GM12892 (cell line): ENCODE measurements around the gene TBC1D5.

Experiments
- DNase-seq: peaks from one replicate; pipeline ENCODE4 v3.0.0; 2011; ENCODE audit not compliant: insufficient read length
- FAIRE-seq: peaks from 2 replicates; lab custom pipeline; 2011; peaks lifted over from hg19 to GRCh38; lab: Jason Lieb, UNC
- POLR2A ChIP-seq: IDR thresholded peaks from 2 replicates; pipeline ENCODE4 v1.6.1; 2011; ENCODE audit warnings: low read depth, low read length, control low read depth
- POLR2AphosphoS5 ChIP-seq: IDR thresholded peaks from 2 replicates; pipeline ENCODE4 v1.6.1; 2011; ENCODE audit warnings: low read depth, low read length, control low read depth
- TAF1 ChIP-seq: IDR thresholded peaks from 2 replicates; pipeline ENCODE4 v1.6.1; 2011; ENCODE audit warnings: low read depth, mild to moderate bottlenecking, control low read depth, low read length, borderline replicate concordance

TBC1D5 gene

GRCh38 chr3:17529677-17530076 is 212.8 kb downstream of the TBC1D5 start:
- TF ChIP-seq POLR2AphosphoS5 = no peak
- no peak for TF ChIP-seq POLR2A
- no peak for TF ChIP-seq TAF1
- no peak for DNase-seq

GRCh38 chr3:17518189-17519059 is 224.0 kb downstream of the TBC1D5 start:
- FAIRE-seq = no peak
- no peak for TF ChIP-seq POLR2AphosphoS5
- no peak for TF ChIP-seq POLR2A
- no peak for TF ChIP-seq TAF1
- DNase-seq = no peak

More at GRCh38 chr3:17529677-17530076, 212.8 kb downstream of the TBC1D5 start:
- no peak for FAIRE-seq

- DNase-seq = no peak
- TF ChIP-seq POLR2A (no peak), TAF1 (no peak), POLR2AphosphoS5 (no peak)
- no peak for FAIRE-seq
These were observed 226.8 kb downstream of the TBC1D5 start for GRCh38 chr3:17515445-17516234.

- DNase-seq (no peak), FAIRE-seq (no peak)
- no peak for TF ChIP-seq TAF1
- no peak for TF ChIP-seq POLR2AphosphoS5
- no peak for TF ChIP-seq POLR2A
These were observed 227.8 kb downstream of the TBC1D5 start for GRCh38 chr3:17514597-17514996.

- TF ChIP-seq POLR2A (no peak), TAF1 (no peak), POLR2AphosphoS5 (no peak)
- DNase-seq = no peak
- no peak for FAIRE-seq
These were observed 232.2 kb downstream of the TBC1D5 start for GRCh38 chr3:17510265-17510664.

- no peak for DNase-seq
- TF ChIP-seq POLR2AphosphoS5 (no peak), TAF1 (no peak)
- no peak for FAIRE-seq
These were observed 234.2 kb downstream of the TBC1D5 start for GRCh38 chr3:17508180-17508752.

- TF ChIP-seq TAF1 (no peak), POLR2AphosphoS5 (no peak), POLR2A (no peak)
- DNase-seq (no peak), FAIRE-seq (no peak)
These were observed 235.0 kb downstream of the TBC1D5 start for GRCh38 chr3:17507480-17507879.

GRCh38 chr3:17505856-17506255 is 236.6 kb downstream of the TBC1D5 start:
- TF ChIP-seq TAF1 (no peak), POLR2AphosphoS5 (no peak), POLR2A (no peak)
- no peak for FAIRE-seq
- DNase-seq = no peak

GRCh38 chr3:17501745-17502144 is 240.7 kb downstream of the TBC1D5 start:
- FAIRE-seq (no peak), DNase-seq (no peak)
- TF ChIP-seq POLR2AphosphoS5 (no peak), TAF1 (no peak), POLR2A (no peak)

GRCh38 chr3:17500618-17501017 is 241.8 kb downstream of the TBC1D5 start:
- no peak for FAIRE-seq
- no peak for TF ChIP-seq TAF1
- no peak for TF ChIP-seq POLR2A
- TF ChIP-seq POLR2AphosphoS5 = no peak
- DNase-seq = no peak

GRCh38 chr3:17494117-17494809 is 248.2 kb downstream of the TBC1D5 start:
- DNase-seq = no peak
- no peak for FAIRE-seq
- TF ChIP-seq POLR2A (no peak), TAF1 (no peak), POLR2AphosphoS5 (no peak)
